ENCODE results near the gene ATP12A. TPM values are rescaled to one million over a fixed set of nuclear protein-coding genes. Genes with fewer than 3 reads are reported as not detected.

Gene ATP12A
- total RNA-seq = 1 to 10 TPM; 1.1 TPM

DNA sequence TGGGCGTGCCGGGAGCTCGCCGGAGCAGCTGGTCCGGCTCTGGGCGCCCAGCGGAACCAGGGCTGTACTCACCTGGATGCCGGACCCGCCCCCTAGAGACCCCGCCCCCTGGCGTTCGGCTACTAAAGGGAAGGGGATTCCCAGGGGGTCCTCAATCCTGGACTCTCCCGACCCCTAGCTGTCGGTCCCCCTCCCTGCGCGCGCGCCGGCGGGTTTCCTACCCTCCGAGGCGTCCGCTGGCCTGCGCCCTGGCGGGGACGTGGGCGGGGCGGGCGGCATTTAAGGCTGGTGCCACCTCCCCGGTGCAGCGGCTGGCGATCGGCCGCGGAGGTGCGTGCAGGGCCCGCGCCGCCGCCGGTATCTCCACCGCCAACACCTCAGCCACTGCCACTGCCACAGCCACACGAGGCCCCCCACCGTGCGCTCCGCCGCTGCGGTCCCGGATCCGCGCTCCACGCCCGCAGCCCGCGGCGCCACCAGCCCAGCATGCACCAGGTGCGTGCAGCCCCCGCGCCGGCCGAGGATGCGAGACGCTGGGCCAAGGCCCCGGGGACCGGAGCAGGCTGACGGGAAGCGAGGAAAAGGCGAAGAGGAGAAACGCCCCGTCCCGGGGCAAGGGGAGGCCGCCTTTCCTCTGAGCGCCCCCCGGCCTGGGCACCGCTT lies at the start of gene ATP12A:
TSS of gene ATP12A (plus strand) at position 151 of the 663 bp plus-strand sequence. CDS start at position 487, 336 bp downstream.
- H3K27ac Mint-ChIP-seq = no peak within 1 kb of the TSS

DNA sequence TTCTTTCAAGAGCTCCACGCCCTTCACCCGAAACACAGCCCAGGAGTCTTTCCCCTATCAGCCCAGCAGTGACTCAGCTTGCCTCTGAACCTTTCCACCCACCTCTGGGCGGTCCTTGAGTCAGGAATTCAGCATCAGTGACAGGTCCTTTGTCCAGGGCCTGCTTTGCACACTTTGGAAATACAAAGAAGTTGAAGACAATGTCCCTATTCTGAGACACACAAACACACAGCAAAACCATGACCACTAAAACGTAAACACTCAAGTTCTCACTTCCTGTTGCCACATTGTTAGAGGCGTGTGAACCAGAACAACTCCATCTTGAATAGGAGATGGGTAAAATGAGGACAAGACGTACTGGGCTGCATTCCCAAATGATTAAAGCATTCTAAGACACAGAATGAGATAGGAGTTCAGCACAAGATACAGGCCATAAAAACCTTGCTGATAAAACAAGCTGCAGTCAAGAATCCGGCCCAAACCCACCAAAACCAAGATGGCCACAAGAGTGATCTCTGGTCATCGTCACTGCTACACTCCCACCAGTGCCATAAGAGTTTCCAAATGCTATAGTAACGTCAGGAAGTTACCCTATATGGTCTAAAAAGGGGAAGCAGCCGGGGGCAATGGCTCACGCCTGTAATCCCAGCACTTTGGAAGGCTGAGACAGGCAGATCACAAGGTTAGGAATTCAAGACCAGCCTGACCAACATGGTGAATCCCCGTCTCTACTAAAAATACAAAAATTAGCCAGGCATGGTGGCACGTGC lies 49.2 kb upstream of the ATP12A start:
- peaks cover 2% of the 10 kb centered on the region for H3K36me3 Mint-ChIP-seq (ENCODE audit: low read depth)
- POLR2A ChIA-PET = interaction anchor here (1.1 kb wide), 1 partner anchor 13 kb away, joined by 8 read pairs; no protein-coding TSS in a partner anchor
- no peak overlapping the region for H3K4me3 Mint-ChIP-seq
- no peak for DNase-seq
- no peaks in the 10 kb centered on the region for H3K27me3 Mint-ChIP-seq
- H3K9me3 Mint-ChIP-seq = peaks cover 2% of the 10 kb centered on the region
- CTCF ChIA-PET = interaction anchor here (0.5 kb wide), 1 partner anchor 740 kb away, joined by 3 read pairs; no protein-coding TSS in a partner anchor
- H3K27ac Mint-ChIP-seq = no peak overlapping the region
- H3K4me1 Mint-ChIP-seq = peaks cover 59% of the 10 kb centered on the region

More for the DNA sequence above, at the start of gene ATP12A:
- DNase-seq = peak; percentile 45
- Mint-ChIP-seq H3K27me3 (peaks cover 30% of the 10 kb centered on the region), H3K4me1 (peaks cover 36% of the 10 kb centered on the region), H3K4me3 (peak within 1 kb of the TSS; percentile 31), H3K9me3 (no peaks in the 10 kb centered on the region), H3K36me3 (ENCODE audit: low read depth) (peaks cover 3% of the 10 kb centered on the region)
- POLR2A ChIA-PET = no interaction called here
- CTCF ChIA-PET = interaction anchor here (0.9 to 2.5 kb wide), 5 partner anchors 7 to 100 kb away, joined by 3 to 11 read pairs (median 5); no protein-coding TSS in a partner anchor

DNA sequence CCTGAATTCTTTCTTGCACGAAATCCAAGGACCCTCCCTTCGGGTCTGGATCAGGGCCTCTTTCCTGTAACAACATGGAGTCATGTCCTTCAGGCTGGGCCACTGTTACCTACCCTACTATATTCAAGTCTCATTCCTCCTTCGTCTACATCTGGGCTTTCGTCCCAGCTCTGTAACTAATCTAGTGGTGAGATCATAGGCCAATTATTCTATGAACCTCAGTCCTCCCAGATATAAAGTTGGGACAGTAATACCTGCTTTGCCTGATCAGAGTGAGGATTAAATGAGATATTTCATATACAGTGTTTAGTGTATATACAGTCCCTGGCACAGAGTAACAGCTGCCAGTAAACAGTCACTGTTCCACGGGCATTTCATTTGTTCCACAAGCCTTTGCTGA lies 48.3 kb upstream of the ATP12A start:
- peaks cover 2% of the 10 kb centered on the region for H3K9me3 Mint-ChIP-seq
- POLR2A ChIA-PET = no interaction called here
- H3K27ac Mint-ChIP-seq = no peak overlapping the region
- no peaks in the 10 kb centered on the region for H3K27me3 Mint-ChIP-seq
- H3K36me3 Mint-ChIP-seq (ENCODE audit: low read depth) = peaks cover 2% of the 10 kb centered on the region
- no peak for DNase-seq
- peaks cover 50% of the 10 kb centered on the region for H3K4me1 Mint-ChIP-seq
- CTCF ChIA-PET = no interaction called here
- no peak overlapping the region for H3K4me3 Mint-ChIP-seq

DNA sequence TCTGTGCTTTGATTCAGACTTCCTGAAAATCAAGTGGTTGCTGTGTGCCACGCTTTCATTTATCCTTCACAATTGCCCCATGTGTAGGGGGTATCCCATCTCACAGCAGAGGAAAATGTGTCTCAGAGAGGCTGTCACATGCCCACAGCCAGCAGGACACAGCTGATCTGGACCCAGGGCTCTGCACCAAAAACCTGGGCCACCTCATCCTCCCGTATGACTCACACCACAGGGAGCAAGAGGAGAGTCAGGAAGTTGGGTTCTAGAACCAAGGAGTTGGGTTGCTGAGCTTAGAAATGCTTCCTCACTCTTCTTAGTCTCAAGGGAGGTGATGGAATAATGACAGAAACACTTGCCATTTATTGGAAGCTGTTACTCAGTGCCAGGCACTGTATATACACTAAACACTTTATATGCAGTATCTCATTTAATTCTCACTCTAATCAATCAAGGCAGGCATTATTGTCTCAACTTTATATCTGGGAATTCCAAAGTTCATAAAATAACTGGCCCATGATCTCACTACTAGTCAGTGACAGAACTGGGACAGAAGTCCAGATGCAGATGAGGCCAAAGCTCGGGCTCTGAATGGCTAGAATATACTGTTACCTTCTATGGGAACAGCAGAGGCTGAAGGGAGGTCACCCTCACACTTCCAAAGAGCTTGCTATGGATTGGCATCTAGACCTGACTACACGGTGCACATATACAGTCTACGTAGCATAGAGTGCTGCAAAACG lies 47.7 kb upstream of the ATP12A start:
- Mint-ChIP-seq H3K27me3 (no peaks in the 10 kb centered on the region), H3K4me3 (no peak overlapping the region), H3K9me3 (peaks cover 2% of the 10 kb centered on the region), H3K36me3 (ENCODE audit: low read depth) (peaks cover 2% of the 10 kb centered on the region), H3K4me1 (peaks cover 47% of the 10 kb centered on the region), H3K27ac (no peak overlapping the region)
- CTCF ChIA-PET = interaction anchor here (1.3 to 1.4 kb wide), 2 partner anchors 40 to 62 kb away, joined by 3 to 4 read pairs; no protein-coding TSS in a partner anchor
- DNase-seq = no peak
- POLR2A ChIA-PET = interaction anchor here (1.1 kb wide), 1 partner anchor 9 kb away, joined by 3 read pairs; no protein-coding TSS in a partner anchor

DNA sequence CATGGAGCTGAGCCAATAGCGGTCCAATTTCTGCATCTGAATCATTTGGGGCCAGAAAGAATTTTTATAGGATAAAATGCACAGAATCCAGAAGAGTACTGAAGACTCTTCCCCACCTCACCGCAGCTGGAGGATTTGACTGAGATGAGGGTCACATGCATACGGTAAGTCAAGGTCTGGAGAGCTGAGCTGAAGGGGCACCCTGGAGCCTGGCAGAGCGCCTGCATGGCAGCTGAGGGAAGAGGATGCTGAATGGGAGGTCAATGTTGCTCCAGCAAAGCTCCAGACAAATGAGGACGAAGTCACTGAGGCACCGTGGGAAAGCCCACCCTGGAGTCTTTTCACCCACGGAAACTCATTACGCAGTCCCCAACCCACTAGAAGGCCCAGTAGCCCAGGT lies 43.4 kb upstream of the ATP12A start:
- ChIA-PET CTCF (no interaction called here), POLR2A (no interaction called here)
- no peak for DNase-seq
- H3K4me1 Mint-ChIP-seq = peaks cover 25% of the 10 kb centered on the region
- no peak overlapping the region for H3K27ac Mint-ChIP-seq
- H3K27me3 Mint-ChIP-seq = no peaks in the 10 kb centered on the region
- H3K9me3 Mint-ChIP-seq = no peaks in the 10 kb centered on the region
- no peaks in the 10 kb centered on the region for H3K36me3 Mint-ChIP-seq (ENCODE audit: low read depth)
- no peak overlapping the region for H3K4me3 Mint-ChIP-seq

DNA sequence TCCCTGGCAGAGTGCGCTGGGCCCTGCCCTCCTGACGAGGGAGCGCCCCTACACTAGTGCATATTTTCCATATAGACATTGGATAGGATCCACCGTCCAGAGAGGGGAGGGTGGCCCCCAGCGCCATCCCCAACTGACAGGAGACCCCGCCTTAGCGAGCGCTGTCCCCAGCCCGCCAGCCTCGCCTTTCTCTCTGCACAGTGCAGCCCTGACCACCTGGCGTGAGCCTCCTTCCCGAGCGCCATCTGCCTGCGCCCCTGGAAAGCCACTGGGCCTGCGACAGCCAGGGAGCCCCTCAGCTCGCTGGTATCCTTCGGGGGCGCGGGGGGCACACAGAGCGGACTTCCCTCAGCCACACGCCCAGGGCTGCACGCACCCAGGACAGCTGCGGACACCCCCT lies 42.1 kb upstream of the ATP12A start:
- Mint-ChIP-seq H3K4me3 (no peak overlapping the region), H3K4me1 (peaks cover 20% of the 10 kb centered on the region), H3K36me3 (ENCODE audit: low read depth) (no peaks in the 10 kb centered on the region), H3K27me3 (no peaks in the 10 kb centered on the region), H3K9me3 (no peaks in the 10 kb centered on the region), H3K27ac (no peak overlapping the region)
- ChIA-PET CTCF (no interaction called here), POLR2A (no interaction called here)
- DNase-seq = no peak

DNA sequence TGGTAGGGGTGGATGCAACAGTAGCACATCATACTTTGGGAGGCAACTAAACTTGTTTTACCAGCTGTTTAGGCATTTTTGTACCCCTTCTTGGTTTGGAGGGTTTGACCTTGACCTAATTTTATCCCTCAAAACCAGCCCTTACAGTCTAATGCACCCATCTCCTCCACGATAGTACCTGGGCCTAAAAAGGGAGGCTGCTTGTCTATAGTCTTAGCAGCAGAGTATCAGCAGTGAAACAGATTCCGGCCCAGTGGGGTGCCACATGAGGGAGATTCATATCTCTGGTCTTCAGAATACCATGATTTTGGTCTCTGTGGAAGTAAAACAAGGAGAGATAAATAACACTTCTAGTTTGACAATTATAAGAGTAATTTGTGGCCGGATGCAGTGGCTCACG lies 39.5 kb upstream of the ATP12A start:
- H3K9me3 Mint-ChIP-seq = no peaks in the 10 kb centered on the region

DNA sequence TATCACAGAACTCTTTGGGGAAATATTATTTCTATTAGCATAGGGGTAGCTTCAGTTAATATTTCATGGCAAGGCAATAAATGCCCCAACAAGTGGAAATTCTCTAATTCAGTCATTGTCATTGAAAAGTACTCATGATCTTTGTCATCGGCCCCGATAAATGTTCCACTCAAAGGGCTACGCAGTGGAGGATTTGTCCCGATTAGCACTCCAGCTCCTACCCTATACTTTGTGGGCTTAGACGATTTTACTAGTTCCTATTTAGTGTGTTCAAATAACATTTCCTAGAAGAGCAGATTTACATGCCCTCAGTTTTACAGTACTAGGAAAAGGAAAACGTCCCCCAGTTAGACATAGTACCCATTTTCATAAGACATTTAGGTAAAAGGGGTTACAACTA lies 38.0 kb upstream of the ATP12A start:
- ChIA-PET CTCF (interaction anchor here (1.1 to 2.4 kb wide), 3 partner anchors 15 to 37 kb away, joined by 3 to 14 read pairs (median 4); no protein-coding TSS in a partner anchor), POLR2A (interaction anchor here (0.9 to 1.5 kb wide), 4 partner anchors 9 to 21 kb away, joined by 3 to 6 read pairs (median 4); no protein-coding TSS in a partner anchor)
- no peak for DNase-seq
- Mint-ChIP-seq H3K27me3 (peaks cover 2% of the 10 kb centered on the region), H3K36me3 (ENCODE audit: low read depth) (no peaks in the 10 kb centered on the region), H3K4me1 (peaks cover 20% of the 10 kb centered on the region), H3K4me3 (no peak overlapping the region), H3K27ac (peak overlapping the region; percentile 65), H3K9me3 (peaks cover 3% of the 10 kb centered on the region)

More for the DNA sequence above, 39.5 kb upstream of the ATP12A start:
- H3K27ac Mint-ChIP-seq = no peak overlapping the region
- no peaks in the 10 kb centered on the region for H3K27me3 Mint-ChIP-seq
- CTCF ChIA-PET = interaction anchor here (1.1 kb wide), 1 partner anchor 37 kb away, joined by 3 read pairs; no protein-coding TSS in a partner anchor
- POLR2A ChIA-PET = no interaction called here
- no peaks in the 10 kb centered on the region for H3K36me3 Mint-ChIP-seq (ENCODE audit: low read depth)
- no peak for DNase-seq
- peaks cover 16% of the 10 kb centered on the region for H3K4me1 Mint-ChIP-seq
- H3K4me3 Mint-ChIP-seq = no peak overlapping the region

DNA sequence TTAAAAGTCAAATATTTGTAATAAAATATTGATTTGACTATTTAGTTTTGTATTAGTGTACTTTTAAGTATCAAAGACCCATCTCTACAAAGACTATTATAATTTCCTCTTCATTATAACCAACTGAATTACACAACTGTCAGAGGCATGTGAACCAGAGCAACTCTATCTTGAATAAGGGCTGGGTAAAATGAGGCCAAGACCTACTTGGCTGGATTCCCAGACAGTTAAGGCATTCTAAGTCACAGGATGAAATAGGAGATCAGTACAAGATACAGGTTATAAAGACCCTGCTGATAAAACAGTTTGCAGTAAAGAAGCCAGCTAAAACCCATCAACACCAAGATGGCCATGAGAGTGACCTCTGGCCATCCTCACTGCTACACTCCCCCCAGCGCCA lies 36.2 kb upstream of the ATP12A start:
- CTCF ChIA-PET = no interaction called here
- H3K9me3 Mint-ChIP-seq = peaks cover 3% of the 10 kb centered on the region
- H3K4me3 Mint-ChIP-seq = no peak overlapping the region

DNA sequence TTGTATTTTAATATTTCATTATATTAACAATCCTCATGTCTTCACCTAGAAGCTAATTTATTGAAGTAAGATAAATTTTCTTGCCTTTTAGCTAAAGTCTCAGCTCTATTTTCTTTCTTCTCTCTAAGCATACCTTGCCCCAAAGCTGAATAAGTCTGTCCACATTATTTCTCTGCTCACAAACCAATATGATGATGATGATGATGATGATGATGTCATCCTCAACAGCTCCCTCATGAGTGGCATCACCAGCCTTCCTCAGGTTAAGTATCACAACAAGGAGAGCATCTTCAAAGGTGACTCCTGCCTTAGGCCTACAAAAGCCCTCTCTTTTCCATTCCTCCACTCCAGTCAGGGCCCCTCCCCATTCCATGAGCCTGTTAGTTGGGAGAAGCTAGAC lies 31.9 kb upstream of the ATP12A start:
- H3K27me3 Mint-ChIP-seq = peaks cover 4% of the 10 kb centered on the region
- ChIA-PET CTCF (interaction anchor here (1.2 to 1.8 kb wide), 4 partner anchors 20 to 42 kb away, joined by 3 to 5 read pairs (median 4); no protein-coding TSS in a partner anchor), POLR2A (no interaction called here)
- DNase-seq = no peak
- no peak overlapping the region for H3K27ac Mint-ChIP-seq
- H3K36me3 Mint-ChIP-seq (ENCODE audit: low read depth) = no peaks in the 10 kb centered on the region
- H3K9me3 Mint-ChIP-seq = peaks cover 3% of the 10 kb centered on the region
- H3K4me3 Mint-ChIP-seq = peak overlapping the region; percentile 33
- peaks cover 27% of the 10 kb centered on the region for H3K4me1 Mint-ChIP-seq

More for the DNA sequence above, 36.2 kb upstream of the ATP12A start:
- peaks cover 31% of the 10 kb centered on the region for H3K4me1 Mint-ChIP-seq
- no peaks in the 10 kb centered on the region for H3K36me3 Mint-ChIP-seq (ENCODE audit: low read depth)
- no peak overlapping the region for H3K27ac Mint-ChIP-seq
- POLR2A ChIA-PET = interaction anchor here (1.6 kb wide), 1 partner anchor 25 kb away, joined by 3 read pairs; no protein-coding TSS in a partner anchor
- peaks cover 2% of the 10 kb centered on the region for H3K27me3 Mint-ChIP-seq
- DNase-seq = no peak

DNA sequence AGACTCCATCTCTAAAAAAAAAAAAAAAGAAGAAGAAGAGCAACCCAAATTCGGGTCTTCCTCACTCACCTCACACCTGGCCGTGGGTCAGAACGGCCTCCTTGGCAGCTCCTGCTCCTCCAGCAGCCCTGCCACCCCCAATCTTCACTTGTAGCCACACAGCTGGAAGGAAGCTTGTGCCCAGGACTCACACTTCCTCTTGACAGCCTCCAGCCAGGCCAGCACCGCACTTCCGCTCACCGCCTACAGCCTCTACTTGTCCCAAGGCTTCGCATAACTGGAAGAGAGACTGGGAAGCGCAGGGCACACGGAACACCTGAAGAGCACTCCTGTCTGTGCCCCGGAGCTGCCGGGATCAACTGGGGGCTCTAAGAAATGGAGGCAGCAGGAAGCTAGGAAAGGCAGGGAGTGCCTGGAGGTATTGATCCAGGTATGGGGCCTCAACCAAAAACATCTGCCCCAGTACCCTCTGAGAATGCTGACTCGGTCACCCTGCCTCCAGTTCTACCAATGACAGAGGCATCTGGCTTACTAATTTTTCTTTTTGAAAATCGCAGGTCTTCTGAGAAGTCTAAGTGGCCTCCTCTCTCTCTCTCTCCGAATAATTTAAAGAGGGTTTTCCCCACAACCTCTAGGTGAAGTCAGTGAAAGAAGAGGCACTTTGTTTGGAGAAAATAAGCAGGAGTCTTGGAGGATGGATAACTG lies 31.1 kb upstream of the ATP12A start:
- CTCF ChIA-PET = interaction anchor here (1.2 kb wide), 1 partner anchor 43 kb away, joined by 3 read pairs; no protein-coding TSS in a partner anchor
- POLR2A ChIA-PET = no interaction called here

DNA sequence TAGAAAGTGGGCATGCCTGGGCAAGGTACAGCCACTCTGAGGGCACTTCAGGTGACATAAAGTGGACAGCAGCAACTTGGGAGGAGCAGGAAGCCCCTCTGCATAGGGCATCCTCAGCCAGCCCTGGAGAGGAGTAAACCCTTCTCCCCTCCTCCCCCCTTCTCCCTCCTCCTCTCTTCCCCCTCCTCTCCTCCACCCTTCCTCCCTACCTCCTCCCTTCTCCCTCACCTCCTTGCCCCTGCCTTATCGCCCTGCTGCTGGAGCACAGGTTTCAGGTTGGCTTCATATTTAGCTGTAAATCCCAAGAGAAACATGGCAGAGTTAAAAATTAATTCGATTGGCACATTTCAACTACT lies 30.5 kb upstream of the ATP12A start:
- no peak for DNase-seq
- Mint-ChIP-seq H3K27ac (peak overlapping the region; percentile 53), H3K4me3 (no peak overlapping the region), H3K36me3 (ENCODE audit: low read depth) (no peaks in the 10 kb centered on the region), H3K4me1 (peaks cover 24% of the 10 kb centered on the region), H3K27me3 (peaks cover 6% of the 10 kb centered on the region), H3K9me3 (peaks cover 3% of the 10 kb centered on the region)
- POLR2A ChIA-PET = no interaction called here
- CTCF ChIA-PET = no interaction called here

More for the DNA sequence above, 31.1 kb upstream of the ATP12A start:
- peaks cover 3% of the 10 kb centered on the region for H3K9me3 Mint-ChIP-seq
- no peaks in the 10 kb centered on the region for H3K36me3 Mint-ChIP-seq (ENCODE audit: low read depth)
- H3K27ac Mint-ChIP-seq = peak overlapping the region; percentile 53
- no peak for DNase-seq
- no peak overlapping the region for H3K4me3 Mint-ChIP-seq
- H3K4me1 Mint-ChIP-seq = peaks cover 24% of the 10 kb centered on the region
- H3K27me3 Mint-ChIP-seq = peaks cover 5% of the 10 kb centered on the region
